Endothelial cell of umbilical vein (primary cell): ENCODE data around the gene TRPM3.

Source experiments
- POLR2AphosphoS5 ChIP-seq: IDR thresholded peaks from 2 replicates; pipeline ENCODE4 v1.6.1; 2012; ENCODE audit warnings: low read depth, mild to moderate bottlenecking, control low read depth, low read length, moderate library complexity; ENCODE audit not compliant: insufficient read depth
- TF ChIP-seq, protein P1 (sequence below): IDR thresholded peaks from 2 replicates; pipeline ENCODE4 v1.6.1; 2011; ENCODE audit not compliant: insufficient read depth, insufficient read length

DNA sequence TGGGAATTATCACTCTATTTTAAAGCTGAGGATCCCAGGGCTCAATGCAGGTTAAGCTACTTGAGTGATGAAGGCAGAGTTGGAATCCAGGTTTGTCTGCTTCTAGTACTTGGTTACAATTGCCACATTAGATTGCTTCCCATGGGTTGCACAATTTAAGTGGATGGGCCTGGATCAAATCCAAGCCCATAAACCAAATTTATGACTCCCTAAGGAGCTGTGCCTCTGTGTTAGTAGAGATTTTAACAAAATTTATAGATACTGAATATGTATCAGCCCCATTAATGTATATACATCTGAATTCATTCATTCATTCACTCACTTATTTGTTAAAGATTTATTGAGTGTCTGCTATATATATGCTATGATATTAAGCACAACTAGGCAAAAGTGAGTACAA is 374.7 kb downstream of the TRPM3 start:
- no peak for TF ChIP-seq POLR2AphosphoS5
- TF ChIP-seq, protein P1, sequence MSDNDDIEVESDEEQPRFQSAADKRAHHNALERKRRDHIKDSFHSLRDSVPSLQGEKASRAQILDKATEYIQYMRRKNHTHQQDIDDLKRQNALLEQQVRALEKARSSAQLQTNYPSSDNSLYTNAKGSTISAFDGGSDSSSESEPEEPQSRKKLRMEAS, result no peak
